ENCODE measurements around the gene TMC8. TPM values are rescaled to one million over a fixed set of nuclear protein-coding genes. Genes with fewer than 3 reads are reported as not detected.

Gene TMC8
- total RNA-seq, 1 donor from 2014 or later, result 0.79 TPM

- peaks cover 12% of the 10 kb centered on the region for H3K4me1 Mint-ChIP-seq
- TF ChIP-seq CTCF (conservative IDR thresholded peaks at IDR 0.05), result no peak
- no peaks in the 10 kb centered on the region for H3K36me3 Mint-ChIP-seq (ENCODE audit: low read depth)
- H3K27ac Mint-ChIP-seq (ENCODE audit: unreplicated experiment), result no peak overlapping the region
- H3K9me3 Mint-ChIP-seq, result no peaks in the 10 kb centered on the region
- no peak overlapping the region for H3K4me3 Mint-ChIP-seq
- no peaks in the 10 kb centered on the region for H3K27me3 Mint-ChIP-seq (ENCODE audit: low read depth)
- DNase-seq (ENCODE audit: low read depth, low spot score), result no peak
These were observed 16.9 kb downstream of the TMC8 start for GRCh38 chr17:78147315-78147998.

GRCh38 chr17:78148286-78149016 lies 17.9 kb downstream of the TMC8 start:
- no peaks in the 10 kb centered on the region for H3K27me3 Mint-ChIP-seq (ENCODE audit: low read depth)
- H3K4me3 Mint-ChIP-seq, result no peak overlapping the region
- no peaks in the 10 kb centered on the region for H3K36me3 Mint-ChIP-seq (ENCODE audit: low read depth)
- DNase-seq (ENCODE audit: low read depth, low spot score), result no peak
- peaks cover 12% of the 10 kb centered on the region for H3K4me1 Mint-ChIP-seq
- no peak for TF ChIP-seq CTCF (conservative IDR thresholded peaks at IDR 0.05)
- H3K27ac Mint-ChIP-seq (ENCODE audit: unreplicated experiment), result no peak overlapping the region
- no peaks in the 10 kb centered on the region for H3K9me3 Mint-ChIP-seq

- H3K9me3 Mint-ChIP-seq, result no peaks in the 10 kb centered on the region
- H3K27ac Mint-ChIP-seq (ENCODE audit: unreplicated experiment), result no peak overlapping the region
- TF ChIP-seq CTCF (conservative IDR thresholded peaks at IDR 0.05), result no peak
- no peaks in the 10 kb centered on the region for H3K27me3 Mint-ChIP-seq (ENCODE audit: low read depth)
- no peak for DNase-seq (ENCODE audit: low read depth, low spot score)
- H3K4me3 Mint-ChIP-seq, result no peak overlapping the region
- H3K36me3 Mint-ChIP-seq (ENCODE audit: low read depth), result no peaks in the 10 kb centered on the region
- H3K4me1 Mint-ChIP-seq, result peaks cover 15% of the 10 kb centered on the region
These were observed 21.0 kb downstream of the TMC8 start for GRCh38 chr17:78151514-78152008.

GRCh38 chr17:78154903-78155811 lies 24.6 kb downstream of the TMC8 start:
- H3K27me3 Mint-ChIP-seq (ENCODE audit: low read depth), result no peaks in the 10 kb centered on the region
- H3K4me3 Mint-ChIP-seq, result no peak overlapping the region
- no peak for TF ChIP-seq CTCF (conservative IDR thresholded peaks at IDR 0.05)
- no peaks in the 10 kb centered on the region for H3K9me3 Mint-ChIP-seq
- no peaks in the 10 kb centered on the region for H3K36me3 Mint-ChIP-seq (ENCODE audit: low read depth)
- H3K27ac Mint-ChIP-seq (ENCODE audit: unreplicated experiment), result no peak overlapping the region
- DNase-seq (ENCODE audit: low read depth, low spot score), result no peak
- peaks cover 8% of the 10 kb centered on the region for H3K4me1 Mint-ChIP-seq

GRCh38 chr17:78159575-78160158 lies 29.1 kb downstream of the TMC8 start:
- H3K27ac Mint-ChIP-seq (ENCODE audit: unreplicated experiment), result no peak overlapping the region

More at GRCh38 chr17:78159575-78160158, 29.1 kb downstream of the TMC8 start:
- no peak for TF ChIP-seq CTCF (conservative IDR thresholded peaks at IDR 0.05)
- H3K9me3 Mint-ChIP-seq, result no peaks in the 10 kb centered on the region
- no peak for DNase-seq (ENCODE audit: low read depth, low spot score)
- H3K4me1 Mint-ChIP-seq, result peaks cover 3% of the 10 kb centered on the region
- no peaks in the 10 kb centered on the region for H3K27me3 Mint-ChIP-seq (ENCODE audit: low read depth)
- H3K4me3 Mint-ChIP-seq, result no peak overlapping the region
- H3K36me3 Mint-ChIP-seq (ENCODE audit: low read depth), result no peaks in the 10 kb centered on the region

Data from neural crest cell (in vitro differentiated cells).